Brain microvascular endothelial cell (primary cell): Measurements from ENCODE around the gene LIPT2.

ENCODE experiments used
- DNase-seq: peaks from one replicate; pipeline ENCODE4 v3.0.0-alpha.2; 2020
- H3K27ac ChIP-seq: fragments of 250-450 bp; sonication (Bioruptor Pico); 2 replicates; pipeline ENCODE4 v1.5.1; 2020; ENCODE audit warnings: mild to moderate bottlenecking, moderate library complexity
- H3K27me3 ChIP-seq: fragments of 250-450 bp; sonication (Bioruptor Pico); replicated peaks from 2 replicates; pipeline ENCODE4 v1.5.1; 2020; ENCODE audit warnings: mild to moderate bottlenecking
- H3K36me3 ChIP-seq: fragments of 250-450 bp; sonication (Bioruptor Pico); replicated peaks from 2 replicates; pipeline ENCODE4 v1.5.1; 2020; ENCODE audit warnings: mild to moderate bottlenecking
- H3K4me3 ChIP-seq: 2 replicates; pipeline ENCODE4 v1.5.1; 2011; ENCODE audit warnings: low read depth, mild to moderate bottlenecking, control low read depth, low read length, moderate library complexity
- in situ Hi-C: cut with HindIII; loops from 2 replicates; pipeline ENCODE4 v1.10.0; 2017; ENCODE audit warnings: low sequenced_read_pairs, low pct_ligation_motif_present
- TF ChIP-seq, protein P1 (sequence below): IDR thresholded peaks from 2 replicates; pipeline ENCODE4 v1.5.1; 2011; ENCODE audit warnings: low read depth, mild to moderate bottlenecking, moderate library complexity, low read length, control low read depth, inconsistent platforms; ENCODE audit errors: missing control alignments

The LIPT2 gene

DNA sequence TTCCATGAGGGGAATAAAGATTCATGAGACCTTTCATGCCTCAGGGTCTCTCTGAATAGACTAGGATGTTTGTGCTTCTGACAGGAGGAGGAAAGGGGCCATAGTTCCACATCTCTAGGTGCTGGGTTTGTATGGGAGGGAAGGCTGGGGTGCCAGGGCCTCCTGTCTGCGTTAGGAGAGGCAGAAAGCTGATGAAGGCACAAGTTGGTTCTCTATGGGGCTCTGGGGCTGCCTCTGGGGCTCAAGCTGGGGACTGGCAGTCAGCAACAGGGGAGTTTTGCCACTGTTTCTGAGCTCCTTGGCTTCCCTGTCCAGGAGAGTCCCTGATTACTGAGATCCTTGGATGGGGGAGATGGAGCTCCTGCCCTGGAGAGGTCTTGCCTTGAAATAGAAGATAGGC, 30.3 kb downstream of the LIPT2 start:
- TF ChIP-seq, protein P1, sequence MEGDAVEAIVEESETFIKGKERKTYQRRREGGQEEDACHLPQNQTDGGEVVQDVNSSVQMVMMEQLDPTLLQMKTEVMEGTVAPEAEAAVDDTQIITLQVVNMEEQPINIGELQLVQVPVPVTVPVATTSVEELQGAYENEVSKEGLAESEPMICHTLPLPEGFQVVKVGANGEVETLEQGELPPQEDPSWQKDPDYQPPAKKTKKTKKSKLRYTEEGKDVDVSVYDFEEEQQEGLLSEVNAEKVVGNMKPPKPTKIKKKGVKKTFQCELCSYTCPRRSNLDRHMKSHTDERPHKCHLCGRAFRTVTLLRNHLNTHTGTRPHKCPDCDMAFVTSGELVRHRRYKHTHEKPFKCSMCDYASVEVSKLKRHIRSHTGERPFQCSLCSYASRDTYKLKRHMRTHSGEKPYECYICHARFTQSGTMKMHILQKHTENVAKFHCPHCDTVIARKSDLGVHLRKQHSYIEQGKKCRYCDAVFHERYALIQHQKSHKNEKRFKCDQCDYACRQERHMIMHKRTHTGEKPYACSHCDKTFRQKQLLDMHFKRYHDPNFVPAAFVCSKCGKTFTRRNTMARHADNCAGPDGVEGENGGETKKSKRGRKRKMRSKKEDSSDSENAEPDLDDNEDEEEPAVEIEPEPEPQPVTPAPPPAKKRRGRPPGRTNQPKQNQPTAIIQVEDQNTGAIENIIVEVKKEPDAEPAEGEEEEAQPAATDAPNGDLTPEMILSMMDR = no peak
- Histone ChIP-seq H3K36me3 (no peaks in the 10 kb centered on the region), H3K4me3 (no peak overlapping the region), H3K27ac (no peak overlapping the region), H3K27me3 (no peaks in the 10 kb centered on the region)
- in situ Hi-C loops = loop anchor here (25.0 kb wide), 1 partner anchor 99 kb away; no protein-coding TSS in a partner anchor
- no peak for DNase-seq

DNA sequence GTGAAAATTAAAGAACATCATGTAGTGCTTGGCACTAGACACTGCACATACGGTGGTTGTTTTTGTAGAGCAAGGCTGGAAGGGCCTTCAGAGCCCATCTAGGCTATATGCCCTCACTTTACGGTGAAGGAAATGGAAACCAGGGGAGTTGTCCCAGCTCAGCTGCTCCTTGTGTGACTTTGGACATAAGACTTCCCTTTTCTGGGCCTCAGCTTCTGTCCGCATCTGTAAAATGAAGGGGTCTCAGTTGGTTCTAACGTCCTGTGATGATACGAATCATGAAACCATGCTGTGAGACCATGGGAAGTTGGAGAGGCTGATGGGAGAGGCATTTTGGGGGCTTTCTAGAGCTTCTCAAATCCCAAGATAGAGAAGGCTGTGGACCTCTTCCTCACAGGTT, 30.9 kb downstream of the LIPT2 start:
- DNase-seq = no peak
- in situ Hi-C loops = loop anchor here (25.0 kb wide), 1 partner anchor 100 kb away; no protein-coding TSS in a partner anchor

DNA sequence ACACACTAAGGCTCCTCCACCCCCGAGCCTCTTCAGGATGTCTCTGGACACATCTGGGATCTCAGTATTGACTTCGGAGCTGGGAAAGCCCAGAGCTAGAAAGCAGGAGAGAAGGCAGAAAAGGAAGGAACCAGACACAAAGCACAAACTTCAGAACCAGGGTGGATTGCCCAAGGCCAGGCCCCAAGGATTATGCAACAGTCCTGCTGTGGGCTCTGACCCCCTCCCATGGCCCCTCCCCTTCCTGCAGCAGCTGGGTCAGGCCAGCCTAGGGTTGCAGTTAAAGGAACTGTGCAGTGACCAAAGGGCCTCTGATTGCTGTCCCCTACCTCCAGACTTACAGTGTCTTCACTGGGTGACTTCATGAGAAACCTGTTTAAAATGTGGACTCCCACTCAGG, 31.5 kb downstream of the LIPT2 start:
- Histone ChIP-seq H3K36me3 (no peaks in the 10 kb centered on the region), H3K27me3 (no peaks in the 10 kb centered on the region), H3K4me3 (no peak overlapping the region), H3K27ac (no peak overlapping the region)
- DNase-seq = no peak
- TF ChIP-seq, protein P1 = no peak
- in situ Hi-C loops = loop anchor here (25.0 kb wide), 1 partner anchor 100 kb away; no protein-coding TSS in a partner anchor

More for the DNA sequence above, 30.9 kb downstream of the LIPT2 start:
- TF ChIP-seq, protein P1 = no peak
- H3K4me3 ChIP-seq = no peak overlapping the region
- no peaks in the 10 kb centered on the region for H3K36me3 ChIP-seq
- H3K27me3 ChIP-seq = no peaks in the 10 kb centered on the region
- no peak overlapping the region for H3K27ac ChIP-seq

DNA sequence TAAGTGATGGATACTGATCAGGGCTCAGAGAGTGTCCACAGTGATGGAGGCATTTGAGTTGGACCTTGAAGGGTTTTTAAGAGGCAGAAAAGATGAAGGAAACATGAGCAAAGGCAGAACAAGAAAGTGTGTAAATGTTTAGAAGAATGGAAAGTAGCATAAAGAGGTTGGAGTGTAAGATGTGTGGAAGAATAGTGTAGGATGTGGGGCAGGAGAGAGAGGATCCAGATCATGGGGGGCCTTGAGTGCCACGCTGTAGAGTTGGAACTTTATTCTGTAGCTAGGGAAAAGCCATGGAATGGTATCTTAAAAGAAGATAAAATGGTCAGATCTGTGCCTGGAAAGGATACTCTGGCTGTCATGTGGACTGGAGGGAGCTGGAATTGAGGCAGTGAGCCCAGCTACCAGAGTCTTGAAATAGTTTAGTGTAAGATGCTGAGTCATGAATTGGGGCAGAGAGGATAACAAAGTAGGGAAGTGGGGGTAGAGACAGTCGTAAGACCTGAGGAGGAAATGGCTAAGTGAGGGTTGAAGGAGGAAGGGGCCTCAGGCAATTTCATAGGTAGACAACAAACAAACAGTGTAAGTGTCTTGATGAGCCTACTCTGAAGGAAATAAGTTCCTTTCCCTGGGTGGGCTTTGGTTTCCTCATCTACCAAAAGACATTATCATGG, 32.9 kb downstream of the LIPT2 start:
- Histone ChIP-seq H3K27me3 (no peaks in the 10 kb centered on the region), H3K4me3 (no peak overlapping the region), H3K36me3 (no peaks in the 10 kb centered on the region), H3K27ac (no peak overlapping the region)
- DNase-seq = peak; percentile 25
- TF ChIP-seq, protein P1 = no peak
- in situ Hi-C loops = loop anchor here (25.0 kb wide), 1 partner anchor 102 kb away; no protein-coding TSS in a partner anchor

DNA sequence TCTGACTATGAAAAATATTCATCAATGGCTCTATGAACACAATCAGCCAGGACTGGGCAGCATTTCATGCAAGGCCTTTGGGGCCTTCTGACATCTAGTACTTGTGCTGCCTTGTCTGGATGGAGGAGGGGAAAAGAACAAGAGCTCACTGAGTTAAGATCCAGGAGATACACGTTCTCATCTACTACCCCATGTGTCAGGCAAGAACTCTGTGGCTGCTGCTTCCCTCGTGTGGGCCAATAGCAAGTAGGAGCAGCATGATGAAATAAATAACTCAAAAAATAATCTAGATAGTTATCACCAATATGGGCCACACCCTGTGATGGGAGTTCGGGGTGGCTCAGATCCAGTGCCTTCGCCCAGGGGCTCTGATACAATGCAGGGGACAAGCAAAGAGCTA, 33.5 kb downstream of the LIPT2 start:
- DNase-seq = no peak
- no peak overlapping the region for H3K4me3 ChIP-seq
- H3K27me3 ChIP-seq = no peaks in the 10 kb centered on the region
- in situ Hi-C loops = loop anchor here (25.0 kb wide), 1 partner anchor 102 kb away; no protein-coding TSS in a partner anchor
- H3K27ac ChIP-seq = no peak overlapping the region
- no peaks in the 10 kb centered on the region for H3K36me3 ChIP-seq
- TF ChIP-seq, protein P1 = no peak

DNA sequence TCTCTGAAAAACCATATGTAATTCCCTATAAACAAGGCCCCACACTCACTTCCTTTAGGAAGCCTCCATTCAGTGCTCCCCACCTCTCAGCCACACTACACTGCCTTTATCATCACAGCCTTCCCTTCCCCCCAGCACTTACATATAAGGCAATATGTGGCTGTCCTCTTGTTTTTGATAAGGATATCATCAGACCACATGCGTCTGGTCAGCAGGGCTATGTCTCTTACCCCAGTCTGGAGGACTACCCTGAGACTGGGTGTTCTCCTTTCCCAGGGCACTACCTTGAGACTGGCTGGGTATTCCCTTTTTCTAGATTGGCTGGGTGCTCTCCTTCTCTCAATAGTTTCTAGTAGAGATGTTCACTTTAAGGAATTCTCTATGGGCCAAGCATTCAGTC, 33.9 kb downstream of the LIPT2 start:
- Histone ChIP-seq H3K27me3 (no peaks in the 10 kb centered on the region), H3K27ac (no peak overlapping the region), H3K36me3 (no peaks in the 10 kb centered on the region), H3K4me3 (no peak overlapping the region)
- in situ Hi-C loops = loop anchor here (25.0 kb wide), 1 partner anchor 103 kb away; no protein-coding TSS in a partner anchor
- TF ChIP-seq, protein P1 = no peak
- DNase-seq = no peak
